Kidney epithelial cell (primary cell): ENCODE data around the gene RAD21L1. TPM values are rescaled to one million over a fixed set of nuclear protein-coding genes. Genes with fewer than 3 reads are reported as not detected.

Experiments
- DNase-seq: peaks from one replicate; pipeline ENCODE4 v3.0.0-alpha.2; 2010; ENCODE audit warnings: low read depth
- H3K27me3 ChIP-seq: 2 replicates; pipeline ENCODE4 v1.6.0; 2011; ENCODE audit warnings: low read length; ENCODE audit not compliant: control insufficient read depth, insufficient read depth
- H3K36me3 ChIP-seq: 2 replicates; pipeline ENCODE4 v1.5.1; 2011; ENCODE audit warnings: low read length; ENCODE audit not compliant: control insufficient read depth, insufficient read depth
- H3K4me3 ChIP-seq: 2 replicates; pipeline ENCODE4 v1.5.1; 2011; ENCODE audit warnings: low read depth, mild to moderate bottlenecking, control low read depth, low read length
- CTCF ChIP-seq: IDR thresholded peaks from 2 replicates; pipeline ENCODE4 v1.5.1; 2011; ENCODE audit warnings: mild to moderate bottlenecking, moderate library complexity, low read length, control low read depth, inconsistent platforms; ENCODE audit not compliant: insufficient read depth, poor library complexity, severe bottlenecking
- total RNA-seq: library from RNA; depleted of rRNA; stranded (reverse); fragments of >200 nt; gene quantifications from 2 replicates; pipeline ENCODE4 v1.2.3, GENCODE V29; 2015

RAD21L1 gene
- total RNA-seq, 1 donor from 2014 or later: not detected

GRCh38 chr20:1293641-1294379 lies 68.0 kb downstream of the RAD21L1 start:
- no peak for TF ChIP-seq CTCF
- H3K27me3 ChIP-seq: no peaks in the 10 kb centered on the region
- DNase-seq: no peak
- H3K36me3 ChIP-seq: no peaks in the 10 kb centered on the region
- H3K4me3 ChIP-seq: no peak overlapping the region

- TF ChIP-seq CTCF: no peak
- H3K36me3 ChIP-seq: no peaks in the 10 kb centered on the region
- no peak for DNase-seq
- no peak overlapping the region for H3K4me3 ChIP-seq
- no peaks in the 10 kb centered on the region for H3K27me3 ChIP-seq
Measured at GRCh38 chr20:1294497-1294896, 68.7 kb downstream of the RAD21L1 start.

- TF ChIP-seq CTCF: no peak
- no peak overlapping the region for H3K4me3 ChIP-seq
Measured at GRCh38 chr20:1295276-1295930, 69.6 kb downstream of the RAD21L1 start.

GRCh38 chr20:1296117-1296610 lies 70.3 kb downstream of the RAD21L1 start:
- Histone ChIP-seq H3K36me3 (no peaks in the 10 kb centered on the region), H3K27me3 (no peaks in the 10 kb centered on the region), H3K4me3 (no peak overlapping the region)
- no peak for DNase-seq
- no peak for TF ChIP-seq CTCF

More at GRCh38 chr20:1295276-1295930, 69.6 kb downstream of the RAD21L1 start:
- H3K27me3 ChIP-seq: no peaks in the 10 kb centered on the region
- no peak for DNase-seq
- no peaks in the 10 kb centered on the region for H3K36me3 ChIP-seq

GRCh38 chr20:1296922-1297321 lies 71.1 kb downstream of the RAD21L1 start:
- no peak for TF ChIP-seq CTCF
- DNase-seq: no peak
- no peak overlapping the region for H3K4me3 ChIP-seq
- H3K27me3 ChIP-seq: no peaks in the 10 kb centered on the region
- no peaks in the 10 kb centered on the region for H3K36me3 ChIP-seq

GRCh38 chr20:1297486-1297885 lies 71.6 kb downstream of the RAD21L1 start:
- Histone ChIP-seq H3K27me3 (no peaks in the 10 kb centered on the region), H3K4me3 (no peak overlapping the region), H3K36me3 (no peaks in the 10 kb centered on the region)
- DNase-seq: no peak
- no peak for TF ChIP-seq CTCF
